GM12892 (cell line): ENCODE results near the gene CCDC188.

ENCODE experiments used
- POLR2A ChIP-seq: IDR thresholded peaks from 2 replicates; pipeline ENCODE4 v1.6.1; 2011; ENCODE audit warnings: low read depth, low read length, control low read depth
- POLR2AphosphoS5 ChIP-seq: IDR thresholded peaks from 2 replicates; pipeline ENCODE4 v1.6.1; 2011; ENCODE audit warnings: low read depth, low read length, control low read depth
- TAF1 ChIP-seq: IDR thresholded peaks from 2 replicates; pipeline ENCODE4 v1.6.1; 2011; ENCODE audit warnings: low read depth, mild to moderate bottlenecking, control low read depth, low read length, borderline replicate concordance

DNA sequence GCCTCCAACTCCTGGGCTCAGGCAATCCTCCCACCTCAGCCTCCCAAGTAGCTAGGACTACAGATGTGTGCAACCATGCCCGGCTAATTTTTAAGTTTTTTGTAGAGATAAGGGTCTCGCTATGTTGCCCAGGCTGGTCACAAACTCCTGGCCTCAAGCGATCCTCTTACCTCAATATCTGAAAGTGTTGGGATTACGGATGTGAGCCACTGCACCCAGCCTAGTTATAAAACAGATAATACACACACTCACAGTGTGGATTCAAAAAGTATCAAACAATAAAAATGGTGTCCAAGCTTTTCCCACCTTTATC lies 377 bp upstream of the CCDC188 start:
- TF ChIP-seq POLR2A (no peak), POLR2AphosphoS5 (no peak), TAF1 (no peak)
